ENCODE measurements around the gene ATP8A2.

GRCh38 chr13:25507841-25508240, 136.1 kb downstream of the ATP8A2 start:
- TF ChIP-seq CBX8 (IDR thresholded peaks at IDR 0.05; ENCODE audit: borderline replicate concordance, low read depth, low read length) = no peak
- TF ChIP-seq POLR2A (IDR thresholded peaks at IDR 0.05; ENCODE audit: control extremely low read depth in 1 of 2, low read depth in 2 of 2, low read length in 2 of 2) = no peak
- TF ChIP-seq EZH2 (IDR thresholded peaks at IDR 0.05; ENCODE audit: low read depth, low read length, severe bottlenecking) = no peak
- TF ChIP-seq CTCF (IDR thresholded peaks at IDR 0.05; ENCODE audit: control extremely low read depth in 1 of 3, insufficient read depth in 1 of 3, low read depth in 1 of 3, low read length in 3 of 3) = no peak
- no peak for TF ChIP-seq SP2 (IDR thresholded peaks at IDR 0.05; ENCODE audit: low read length)
- TF ChIP-seq SUZ12 (IDR thresholded peaks at IDR 0.05; ENCODE audit: low read length) = no peak

All from H1 (cell line).